Ishikawa (cell line): ENCODE results near the gene MED26.

Experiments
- CEBPB ChIP-seq: IDR thresholded peaks from 2 replicates; pipeline ENCODE4 v1.6.1; 2012
- CREB1 ChIP-seq: IDR thresholded peaks from 2 replicates; pipeline ENCODE4 v1.6.1; 2012; ENCODE audit warnings: low read depth
- EP300 ChIP-seq: IDR thresholded peaks from 2 replicates; pipeline ENCODE4 v1.6.1; 2012; ENCODE audit warnings: borderline replicate concordance
- FOXM1 ChIP-seq: IDR thresholded peaks from 2 replicates; pipeline ENCODE4 v1.6.1; 2012; ENCODE audit warnings: low read depth, borderline replicate concordance
- MAX ChIP-seq: IDR thresholded peaks from 2 replicates; pipeline ENCODE4 v1.6.1; 2012
- NFIC ChIP-seq: IDR thresholded peaks from 2 replicates; pipeline ENCODE4 v1.6.1; 2012
- RAD21 ChIP-seq: IDR thresholded peaks from 2 replicates; pipeline ENCODE4 v1.6.1; 2012; ENCODE audit warnings: low read depth
- REST ChIP-seq: IDR thresholded peaks from 2 replicates; pipeline ENCODE4 v1.6.1; 2012; ENCODE audit warnings: low read depth, mild to moderate bottlenecking
- TAF1 ChIP-seq: IDR thresholded peaks from 2 replicates; pipeline ENCODE4 v1.6.1; 2012; ENCODE audit warnings: low read depth, mild to moderate bottlenecking
- TEAD4 ChIP-seq: IDR thresholded peaks from 2 replicates; pipeline ENCODE4 v1.6.1; 2012
- USF1 ChIP-seq: IDR thresholded peaks from 2 replicates; pipeline ENCODE4 v1.6.1; 2012
- YY1 ChIP-seq: IDR thresholded peaks from 2 replicates; pipeline ENCODE4 v1.6.1; 2012; ENCODE audit warnings: low read depth

- TF ChIP-seq TEAD4 (no peak), NFIC (no peak), FOXM1 (no peak), YY1 (no peak), TAF1 (no peak), CEBPB (no peak), MAX (no peak), USF1 (no peak), RAD21 (no peak), REST (no peak), EP300 (no peak), CREB1 (no peak)
Observed at GRCh38 chr19:16548956-16549355, 79.0 kb downstream of the MED26 start.
